B cell (primary cell): ENCODE results near the gene TSPOAP1. TPM values are rescaled to one million over a fixed set of nuclear protein-coding genes. Genes with fewer than 3 reads are reported as not detected.

Source experiments
- ATAC-seq: fragments of 200-7000 bp; cut with Tn5 transposase; one replicate; pipeline ENCODE4 v1.10.0; 2021; ENCODE audit warnings: low read depth, mild to moderate bottlenecking, moderate number of reproducible peaks, moderate library complexity
- CTCF ChIA-PET: fragments of 350-600 bp; sonication (Branson Sonifier 250); formaldehyde crosslinking; loops from one replicate; lab custom pipeline; 2021; ENCODE audit warnings: antibody characterized with exemption, inconsistent platforms; lab: Charles Lee
- POLR2A ChIA-PET: fragments of 350-600 bp; sonication (Branson Sonifier 250); formaldehyde crosslinking; loops from one replicate; lab custom pipeline; 2021; ENCODE audit warnings: antibody characterized with exemption; lab: Charles Lee
- DNase-seq: peaks from one replicate; pipeline ENCODE4 v3.0.0; 2013
- H2AFZ ChIP-seq: 2 replicates; pipeline ENCODE4 v1.6.1; 2012; ENCODE audit warnings: mild to moderate bottlenecking, low read depth, low read length; ENCODE audit not compliant: insufficient read depth, poor library complexity, severe bottlenecking
- H3K27ac ChIP-seq, 2 donors: 1 replicate in 1 of 2; 2 replicates in 1 of 2; pipeline ENCODE4 v1.5.1; 2012 to 2013; ENCODE audit warnings: low read length in 2 of 2, mild to moderate bottlenecking in 2 of 2, moderate library complexity in 1 of 2
- H3K27me3 ChIP-seq, 4 experiments: fragments of 200-600 bp in 1 of 4; sonication (generic) in 1 of 4; replicated peaks in 1 of 4; 1 replicate in 2 of 4; 2 replicates in 2 of 4; pipeline versions ENCODE4 v1.6.1 to v1.7.0; 2013 to 2016; ENCODE audit warnings: low read length in 3 of 4, mild to moderate bottlenecking in 2 of 4, mixed read lengths in 1 of 4, moderate library complexity in 1 of 4; ENCODE audit not compliant: insufficient read depth in 4 of 4, control insufficient read depth in 3 of 4; ENCODE audit errors: control extremely low read depth in 1 of 4
- H3K36me3 ChIP-seq, 2 experiments: replicated peaks in 1 of 2; 1 replicate in 1 of 2; 2 replicates in 1 of 2; pipeline versions ENCODE4 v1.6.1 to v1.7.1; 2013; ENCODE audit warnings: low read length in 1 of 2; ENCODE audit not compliant: insufficient read depth in 2 of 2, control insufficient read depth in 1 of 2; ENCODE audit errors: control extremely low read depth in 1 of 2, extremely low read depth in 1 of 2
- H3K4me1 ChIP-seq, 2 donors: fragments of 200-600 bp in 1 of 2; sonication (generic) in 1 of 2; 1 replicate in 1 of 2; 2 replicates in 1 of 2; pipeline versions ENCODE4 v1.5.1 to v1.6.1; 2013 to 2017; ENCODE audit warnings: low read length in 2 of 2; ENCODE audit not compliant: control insufficient read depth in 2 of 2, insufficient read depth in 2 of 2
- H3K4me2 ChIP-seq: replicated peaks from 2 replicates; pipeline ENCODE3; 2012; ENCODE audit warnings: mild to moderate bottlenecking, low read depth, low read length; ENCODE audit not compliant: poor library complexity, severe bottlenecking
- H3K4me3 ChIP-seq, 5 experiments: fragments of 200-600 bp in 1 of 5; sonication (generic) in 1 of 5; 1 replicate in 3 of 5; 2 replicates in 2 of 5; pipeline versions ENCODE4 v1.5.1 to v1.7.0; 2011 to 2016; ENCODE audit warnings: low read length in 4 of 5, mild to moderate bottlenecking in 4 of 5, low read depth in 2 of 5, control low read depth in 1 of 5, moderate library complexity in 1 of 5; ENCODE audit not compliant: insufficient read depth in 1 of 5; ENCODE audit errors: control extremely low read depth in 1 of 5, extremely low read depth in 1 of 5
- H3K79me2 ChIP-seq: fragments of 200-600 bp; sonication (generic); one replicate; pipeline ENCODE4 v1.6.0; 2016; ENCODE audit warnings: low read length; ENCODE audit not compliant: control insufficient read depth, insufficient read depth
- H3K9ac ChIP-seq: fragments of 200-600 bp; sonication (generic); 2 replicates; pipeline ENCODE4 v1.6.1; 2017; ENCODE audit warnings: mild to moderate bottlenecking, low read length, moderate library complexity
- H3K9me3 ChIP-seq, 3 donors: one replicate each; pipeline versions ENCODE4 v1.6.1 to v1.7.1; 2013; ENCODE audit warnings: low read length in 2 of 3; ENCODE audit not compliant: control insufficient read depth in 2 of 3, insufficient read depth in 1 of 3; ENCODE audit errors: control extremely low read depth in 1 of 3
- H4K20me1 ChIP-seq: 2 replicates; pipeline ENCODE4 v1.6.0; 2012; ENCODE audit warnings: mild to moderate bottlenecking, low read length; ENCODE audit not compliant: insufficient read depth, control insufficient read depth, poor library complexity, severe bottlenecking
- H3K27ac Mint-ChIP-seq: one replicate; pipeline ENCODE4 v1.8.0; 2021; ENCODE audit warnings: mixed read lengths
- H3K27me3 Mint-ChIP-seq: one replicate; pipeline ENCODE4 v1.8.0; 2021; ENCODE audit warnings: mixed read lengths
- H3K4me1 Mint-ChIP-seq: one replicate; pipeline ENCODE4 v1.8.0; 2021; ENCODE audit warnings: mixed read lengths
- H3K4me3 Mint-ChIP-seq: one replicate; pipeline ENCODE4 v1.8.0; 2021; ENCODE audit warnings: mixed read lengths
- H3K9me3 Mint-ChIP-seq: one replicate; pipeline ENCODE4 v1.8.0; 2022; ENCODE audit warnings: mixed read lengths; ENCODE audit not compliant: insufficient read depth
- CTCF ChIP-seq: fragments of 200-600 bp; IDR thresholded peaks from one replicate; pipeline ENCODE4 v1.8.0; 2022; ENCODE audit warnings: antibody characterized with exemption, mild to moderate bottlenecking
- EZH2 ChIP-seq: IDR thresholded peaks from 2 replicates; pipeline ENCODE4 v1.6.1; 2012; ENCODE audit warnings: borderline replicate concordance, low read depth, mild to moderate bottlenecking, moderate library complexity, low read length; ENCODE audit not compliant: insufficient read depth, poor library complexity, severe bottlenecking
- WGBS: methylation state at CpG from one replicate; pipeline ENCODE4 v1.1.5; 2013; ENCODE audit warnings: missing lambda C conversion rate; ENCODE audit not compliant: insufficient coverage; 5-methylcytosine and 5-hydroxymethylcytosine counted together
- intact Hi-C: fragments of 100-400 bp; cut with micrococcal nuclease; formaldehyde crosslinking; loops from one replicate; pipeline ENCODE4 v1.10.0; 2022
- polyA plus RNA-seq: library from polyadenylated mRNA; depleted of rRNA; stranded (reverse); fragments of >200 nt; gene quantifications from 2 replicates; pipeline ENCODE4 v1.2.3, GENCODE V29; 2012
- small RNA-seq: library from RNA; depleted of rRNA; stranded (forward); fragments of <200 nt; gene quantifications from one replicate; pipeline ENCODE3, GENCODE V24; 2012; ENCODE audit warnings: low replicate concordance, low read depth; ENCODE audit not compliant: insufficient read length
- total RNA-seq, 2 donors: library from RNA; stranded (reverse); fragments of 120-200 nt in 1 of 2; gene quantifications; 1 replicate in 1 of 2; 2 replicates in 1 of 2; pipeline versions ENCODE4 v1.2.3 to v1.2.4, GENCODE V29; 2013 to 2022

The TSPOAP1 gene
- total and polyA plus RNA-seq, 2 donors (not counting 1 experiment from before 2014, with no cell fraction given): 10.8 to 30.7 TPM

- intact Hi-C loops: no loop called here
- peaks cover 14% of the 10 kb centered on the region for H3K27me3 Mint-ChIP-seq
- DNase-seq (no peak), ATAC-seq (no peak)
- H3K4me3 Mint-ChIP-seq: no peak overlapping the region
- WGBS: 100% methylated on average over 1 of the region's 3 CpGs
- no peak overlapping the region for H3K4me2 ChIP-seq
- no peaks in the 10 kb centered on the region for H3K36me3 ChIP-seq
- H3K4me1 ChIP-seq: peaks cover 14% of the 10 kb centered on the region in 2 donors
- ChIA-PET CTCF (interaction anchor here (1.4 to 8.4 kb wide), 2 partner anchors 36 to 53 kb away, joined by 4 to 58 read pairs; partner anchors contain the start of gene MKS1), POLR2A (no interaction called here)
- TF ChIP-seq EZH2 (no peak), CTCF (no peak)
- H3K4me3 ChIP-seq: no peak overlapping the region
- no peaks in the 10 kb centered on the region for H4K20me1 ChIP-seq
- H3K9me3 Mint-ChIP-seq: no peaks in the 10 kb centered on the region
- no peak overlapping the region for H3K27ac Mint-ChIP-seq
- peaks cover 0 to 26% (median 10%) of the 10 kb centered on the region in 4 experiments for H3K27me3 ChIP-seq
- H2AFZ ChIP-seq: no peak overlapping the region
- H3K27ac ChIP-seq: no peak overlapping the region
- H3K9me3 ChIP-seq: no peaks in the 10 kb centered on the region
- H3K4me1 Mint-ChIP-seq: peaks cover 13% of the 10 kb centered on the region
- no peaks in the 10 kb centered on the region for H3K79me2 ChIP-seq
- no peak overlapping the region for H3K9ac ChIP-seq
These were observed 75.5 kb downstream of the TSPOAP1 start for GRCh38 chr17:58253082-58253481.

- no peaks in the 10 kb centered on the region for H3K9me3 ChIP-seq
- Mint-ChIP-seq H3K4me3 (no peak overlapping the region), H3K27ac (no peak overlapping the region), H3K27me3 (peaks cover 11% of the 10 kb centered on the region), H3K9me3 (no peaks in the 10 kb centered on the region), H3K4me1 (peaks cover 19% of the 10 kb centered on the region)
- H2AFZ ChIP-seq: no peak overlapping the region
- CTCF ChIA-PET: interaction anchor here (8.4 kb wide), 1 partner anchor 35 kb away, joined by 58 read pairs; the partner anchor contains the start of gene MKS1
- no peaks in the 10 kb centered on the region for H3K79me2 ChIP-seq
- peaks cover 0 to 26% (median 10%) of the 10 kb centered on the region in 4 experiments for H3K27me3 ChIP-seq
- no peaks in the 10 kb centered on the region for H3K36me3 ChIP-seq
- H3K4me3 ChIP-seq: no peak overlapping the region
- intact Hi-C loops: no loop called here
- DNase-seq (no peak), ATAC-seq (no peak)
- H4K20me1 ChIP-seq: no peaks in the 10 kb centered on the region
- POLR2A ChIA-PET: no interaction called here
- H3K27ac ChIP-seq: no peak overlapping the region
- WGBS: 89% methylated on average over 9 of the region's 9 CpGs
- TF ChIP-seq EZH2: no peak
- no peak for TF ChIP-seq CTCF
- H3K9ac ChIP-seq: no peak overlapping the region
- no peak overlapping the region for H3K4me2 ChIP-seq
- H3K4me1 ChIP-seq: peaks cover 14 to 18% of the 10 kb centered on the region in 2 donors
These were observed 76.5 kb downstream of the TSPOAP1 start for GRCh38 chr17:58252141-58252540.

Small RNA genes lying within 50 kb of the gene (small RNA-seq; reads per million reads assigned to genes)
- not detected for gene MIR4736

Other genes with a start within 250 kb of the TSPOAP1 start
- 24.4 and 25.2 TPM in 2 replicates for gene DYNLL2, start 245.4 kb downstream of the TSPOAP1 start, total RNA-seq
- gene DYNLL2, start 245.4 kb downstream of the TSPOAP1 start, polyA plus RNA-seq: 10.1 and 16.7 TPM in 2 replicates
- not detected in 2 replicates for gene OR4D1, start 180.4 kb downstream of the TSPOAP1 start, total RNA-seq
- 0.01 and 0.03 TPM in 2 replicates for gene OR4D1, start 180.4 kb downstream of the TSPOAP1 start, polyA plus RNA-seq
- not detected in 2 replicates for gene OR4D2, start 161.8 kb downstream of the TSPOAP1 start, total RNA-seq
- not detected in 2 replicates for gene OR4D2, start 161.8 kb downstream of the TSPOAP1 start, polyA plus RNA-seq
- gene EPX, start 136.1 kb downstream of the TSPOAP1 start, total RNA-seq: not detected in 2 replicates
- gene EPX, start 136.1 kb downstream of the TSPOAP1 start, polyA plus RNA-seq: not detected in 2 replicates
- 16.3 and 19.6 TPM in 2 replicates for gene MKS1, start 109.5 kb downstream of the TSPOAP1 start, total RNA-seq
- 6.3 and 8.3 TPM in 2 replicates for gene MKS1, start 109.5 kb downstream of the TSPOAP1 start, polyA plus RNA-seq
- not detected in 2 replicates for gene LPO, start 90.2 kb downstream of the TSPOAP1 start, total RNA-seq
- gene LPO, start 90.2 kb downstream of the TSPOAP1 start, polyA plus RNA-seq: not detected in 2 replicates
- 0.73 TPM in 1 of 2 replicates, not detected in the other for gene MPO, start 47.9 kb downstream of the TSPOAP1 start, total RNA-seq
- 0.07 TPM in 1 of 2 replicates, not detected in the other for gene MPO, start 47.9 kb downstream of the TSPOAP1 start, polyA plus RNA-seq
- 49.3 and 60.1 TPM in 2 replicates for gene SUPT4H1, start 23.4 kb upstream of the TSPOAP1 start, total RNA-seq
- 30.2 and 34.8 TPM in 2 replicates for gene SUPT4H1, start 23.4 kb upstream of the TSPOAP1 start, polyA plus RNA-seq
- gene RNF43, start 88.7 kb upstream of the TSPOAP1 start, total RNA-seq: 2.5 and 3.2 TPM in 2 replicates
- gene RNF43, start 88.7 kb upstream of the TSPOAP1 start, polyA plus RNA-seq: 2.6 TPM in 2 replicates
- 4.8 and 5.1 TPM in 2 replicates for gene HSF5, start 159.6 kb upstream of the TSPOAP1 start, total RNA-seq
- gene HSF5, start 159.6 kb upstream of the TSPOAP1 start, polyA plus RNA-seq: 2.2 TPM in 2 replicates
- gene MTMR4, start 185.8 kb upstream of the TSPOAP1 start, total RNA-seq: 84.7 and 92.1 TPM in 2 replicates
- gene MTMR4, start 185.8 kb upstream of the TSPOAP1 start, polyA plus RNA-seq: 35.2 and 54.1 TPM in 2 replicates